H1 (cell line): ENCODE data around the gene ILKAP. TPM values are rescaled to one million over a fixed set of nuclear protein-coding genes. Genes with fewer than 3 reads are reported as not detected.

Experiments
- EZH2 ChIP-seq: fragments of 200-600 bp; sonication (generic); IDR thresholded peaks from 2 replicates; pipeline ENCODE4 v1.7.1; 2012; ENCODE audit warnings: low read depth, mild to moderate bottlenecking, moderate library complexity, low read length, inconsistent platforms; ENCODE audit not compliant: severe bottlenecking
- JUN ChIP-seq: IDR thresholded peaks from 2 replicates; pipeline ENCODE4 v1.6.1; 2011; ENCODE audit warnings: low read depth, mild to moderate bottlenecking, improper control_type of control experiment, low read length
- KDM1A ChIP-seq: fragments of 200-600, 300-600 bp; sonication (generic); IDR thresholded peaks from 2 replicates; pipeline ENCODE4 v1.7.1; 2016; ENCODE audit warnings: mild to moderate bottlenecking, low read length, borderline replicate concordance
- SIRT6 ChIP-seq: IDR thresholded peaks from one replicate; pipeline ENCODE4 v1.7.1; 2012; ENCODE audit warnings: low read length, inconsistent platforms
- TAF7 ChIP-seq: optimal IDR thresholded peaks from 2 replicates; pipeline ENCODE3; 2011; ENCODE audit warnings: low read depth, mild to moderate bottlenecking, inconsistent platforms, low read length, moderate library complexity, borderline replicate concordance
- polyA plus RNA-seq, 7 experiments: library from polyadenylated mRNA; depleted of rRNA in 3 of 7; stranded (reverse) in 5 of 7; unstranded in 2 of 7; fragments of >200 nt in 5 of 7; fragments of 200-250 nt in 2 of 7; gene quantifications; 1 replicate in 5 of 7; 2 replicates in 1 of 7; 4 replicates in 1 of 7; pipeline versions ENCODE4 v1.2.1 to v1.2.3, GENCODE V29; 2011 to 2013; ENCODE audit warnings: missing spikeins in 2 of 7, mixed read lengths in 2 of 7
- total RNA-seq: library from RNA; stranded (reverse); fragmentation: NEBNext Ultra II Directional; extraction: Animal tissue kit (Norgen Biotek cat#: 25700); gene quantifications from 2 replicates; pipeline ENCODE4 v1.2.1, GENCODE V29; 2021
- TF ChIP-seq, protein P1 (sequence below): IDR thresholded peaks from 2 replicates; pipeline ENCODE4 v1.6.1; 2011; ENCODE audit warnings: low read depth, mild to moderate bottlenecking, low read length; ENCODE audit not compliant: insufficient read depth

The ILKAP gene
- total and polyA plus RNA-seq, 2 of the 8 experiments (the other 6 are each of a cell fraction or from before 2014, with no cell fraction given) = 23.5 to 33.8 TPM

GRCh38 chr2:238180554-238180953 is 22.9 kb downstream of the ILKAP start (continued):
- TF ChIP-seq, protein P1, sequence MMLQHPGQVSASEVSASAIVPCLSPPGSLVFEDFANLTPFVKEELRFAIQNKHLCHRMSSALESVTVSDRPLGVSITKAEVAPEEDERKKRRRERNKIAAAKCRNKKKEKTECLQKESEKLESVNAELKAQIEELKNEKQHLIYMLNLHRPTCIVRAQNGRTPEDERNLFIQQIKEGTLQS = no peak
- TF ChIP-seq KDM1A = no peak
- no peak for TF ChIP-seq JUN
- no peak for TF ChIP-seq SIRT6
- TF ChIP-seq EZH2 = no peak
- no peak for TF ChIP-seq TAF7
